ENCODE measurements around the gene CHURC1. TPM values are rescaled to one million over a fixed set of nuclear protein-coding genes. Genes with fewer than 3 reads are reported as not detected.

Gene CHURC1
- total RNA-seq, 2 donors from 2014 or later = 70.9 to 102 TPM

DNA sequence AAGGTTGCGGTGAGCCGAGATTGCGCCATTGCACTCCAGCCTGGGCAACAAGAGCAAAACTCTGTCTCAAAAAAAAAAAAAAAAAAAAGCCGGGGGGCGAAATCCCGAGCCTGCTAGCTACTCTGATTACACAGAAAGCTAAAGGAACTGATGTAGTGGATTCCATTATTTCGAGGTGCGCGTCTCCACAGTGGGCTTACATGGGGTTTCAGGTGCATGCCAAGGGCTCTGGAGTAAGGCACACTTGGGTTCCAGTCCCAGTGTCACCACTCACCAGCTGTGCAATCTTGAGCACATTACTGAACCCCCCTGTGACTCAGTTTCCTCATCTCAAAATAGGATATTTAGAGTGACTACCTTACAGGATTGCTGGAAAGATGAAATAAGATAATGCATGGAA is 59.6 kb downstream of the CHURC1 start:
- Histone ChIP-seq H3K27me3 (no peaks in the 10 kb centered on the region), H3K9me3 (no peaks in the 10 kb centered on the region), H3K4me3 (no peak overlapping the region), H3K36me3 (no peaks in the 10 kb centered on the region), H3K4me1 (peaks cover 0 to 20% of the 10 kb centered on the region in 2 donors), H3K27ac (no peak overlapping the region)
- TF ChIP-seq, protein P1, sequence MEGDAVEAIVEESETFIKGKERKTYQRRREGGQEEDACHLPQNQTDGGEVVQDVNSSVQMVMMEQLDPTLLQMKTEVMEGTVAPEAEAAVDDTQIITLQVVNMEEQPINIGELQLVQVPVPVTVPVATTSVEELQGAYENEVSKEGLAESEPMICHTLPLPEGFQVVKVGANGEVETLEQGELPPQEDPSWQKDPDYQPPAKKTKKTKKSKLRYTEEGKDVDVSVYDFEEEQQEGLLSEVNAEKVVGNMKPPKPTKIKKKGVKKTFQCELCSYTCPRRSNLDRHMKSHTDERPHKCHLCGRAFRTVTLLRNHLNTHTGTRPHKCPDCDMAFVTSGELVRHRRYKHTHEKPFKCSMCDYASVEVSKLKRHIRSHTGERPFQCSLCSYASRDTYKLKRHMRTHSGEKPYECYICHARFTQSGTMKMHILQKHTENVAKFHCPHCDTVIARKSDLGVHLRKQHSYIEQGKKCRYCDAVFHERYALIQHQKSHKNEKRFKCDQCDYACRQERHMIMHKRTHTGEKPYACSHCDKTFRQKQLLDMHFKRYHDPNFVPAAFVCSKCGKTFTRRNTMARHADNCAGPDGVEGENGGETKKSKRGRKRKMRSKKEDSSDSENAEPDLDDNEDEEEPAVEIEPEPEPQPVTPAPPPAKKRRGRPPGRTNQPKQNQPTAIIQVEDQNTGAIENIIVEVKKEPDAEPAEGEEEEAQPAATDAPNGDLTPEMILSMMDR (IDR thresholded peaks at IDR 0.05) = no peak
- no peak for DNase-seq (ENCODE audit: low spot score)

DNA sequence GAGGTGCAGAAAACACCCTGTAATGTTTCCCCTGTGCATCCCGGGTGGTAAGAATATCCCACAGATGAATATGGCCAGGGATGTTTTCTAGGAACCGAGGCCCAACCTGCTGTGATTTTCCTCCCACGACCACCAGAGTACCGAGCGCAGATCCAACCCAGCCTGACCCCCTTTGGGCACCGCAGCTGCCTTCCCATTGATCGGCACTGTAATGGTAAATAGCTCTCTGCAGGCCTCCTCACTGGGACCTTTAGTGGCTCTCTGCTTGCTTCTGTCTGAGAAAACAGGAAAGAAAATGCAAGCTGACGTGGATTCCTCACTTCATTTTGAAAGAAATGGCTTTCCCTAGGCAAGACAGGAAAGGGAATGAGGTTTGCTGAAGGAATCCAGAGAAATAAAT is 60.3 kb downstream of the CHURC1 start:
- H3K4me3 ChIP-seq = no peak overlapping the region
- H3K27ac ChIP-seq = no peak overlapping the region
- TF ChIP-seq, protein P1 (IDR thresholded peaks at IDR 0.05) = no peak
- no peaks in the 10 kb centered on the region for H3K36me3 ChIP-seq
- no peaks in the 10 kb centered on the region for H3K9me3 ChIP-seq
- no peak for DNase-seq (ENCODE audit: low spot score)
- H3K27me3 ChIP-seq = no peaks in the 10 kb centered on the region
- H3K4me1 ChIP-seq = peaks cover 0 to 20% of the 10 kb centered on the region in 2 donors

DNA sequence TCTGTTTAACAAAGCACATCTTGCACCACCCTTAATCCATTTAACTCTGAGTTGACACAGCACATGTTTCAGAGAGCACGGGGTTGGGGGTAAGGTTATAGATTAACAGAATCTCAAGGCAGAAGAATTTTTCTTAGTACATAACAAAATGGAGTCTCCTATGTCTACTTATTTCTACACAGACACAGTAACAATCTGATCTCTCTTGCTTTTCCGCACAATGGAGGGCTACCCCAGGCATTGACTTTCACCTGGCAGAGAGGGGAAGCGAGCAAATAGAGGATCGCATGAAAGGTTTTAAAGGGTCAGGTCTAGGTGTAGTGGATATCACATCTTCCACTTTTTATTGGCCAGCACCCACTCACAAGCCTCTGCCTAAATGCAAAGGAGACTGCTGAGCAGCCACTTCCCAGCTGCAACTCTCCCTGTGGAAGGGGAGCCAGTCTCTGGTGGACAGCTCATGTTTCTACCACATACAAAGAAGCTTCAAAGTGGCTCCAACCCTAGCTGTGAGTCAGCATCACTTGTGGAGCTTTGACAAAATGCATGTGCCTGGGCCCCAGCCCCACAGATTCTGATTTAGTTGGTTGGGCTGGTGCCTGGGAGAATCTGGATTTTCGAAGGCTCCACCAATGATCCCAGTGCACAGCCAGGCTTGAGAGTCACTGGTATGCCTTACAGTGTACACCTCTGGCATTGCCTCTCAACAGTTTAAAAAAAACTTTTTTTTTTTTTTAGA is 65.2 kb downstream of the CHURC1 start:
- Histone ChIP-seq H3K27ac (no peak overlapping the region), H3K9me3 (no peaks in the 10 kb centered on the region), H3K36me3 (no peaks in the 10 kb centered on the region), H3K4me1 (no peaks in the 10 kb centered on the region), H3K4me3 (no peak overlapping the region), H3K27me3 (no peaks in the 10 kb centered on the region)
- TF ChIP-seq, protein P1 (IDR thresholded peaks at IDR 0.05) = no peak
- DNase-seq (ENCODE audit: low spot score) = no peak

DNA sequence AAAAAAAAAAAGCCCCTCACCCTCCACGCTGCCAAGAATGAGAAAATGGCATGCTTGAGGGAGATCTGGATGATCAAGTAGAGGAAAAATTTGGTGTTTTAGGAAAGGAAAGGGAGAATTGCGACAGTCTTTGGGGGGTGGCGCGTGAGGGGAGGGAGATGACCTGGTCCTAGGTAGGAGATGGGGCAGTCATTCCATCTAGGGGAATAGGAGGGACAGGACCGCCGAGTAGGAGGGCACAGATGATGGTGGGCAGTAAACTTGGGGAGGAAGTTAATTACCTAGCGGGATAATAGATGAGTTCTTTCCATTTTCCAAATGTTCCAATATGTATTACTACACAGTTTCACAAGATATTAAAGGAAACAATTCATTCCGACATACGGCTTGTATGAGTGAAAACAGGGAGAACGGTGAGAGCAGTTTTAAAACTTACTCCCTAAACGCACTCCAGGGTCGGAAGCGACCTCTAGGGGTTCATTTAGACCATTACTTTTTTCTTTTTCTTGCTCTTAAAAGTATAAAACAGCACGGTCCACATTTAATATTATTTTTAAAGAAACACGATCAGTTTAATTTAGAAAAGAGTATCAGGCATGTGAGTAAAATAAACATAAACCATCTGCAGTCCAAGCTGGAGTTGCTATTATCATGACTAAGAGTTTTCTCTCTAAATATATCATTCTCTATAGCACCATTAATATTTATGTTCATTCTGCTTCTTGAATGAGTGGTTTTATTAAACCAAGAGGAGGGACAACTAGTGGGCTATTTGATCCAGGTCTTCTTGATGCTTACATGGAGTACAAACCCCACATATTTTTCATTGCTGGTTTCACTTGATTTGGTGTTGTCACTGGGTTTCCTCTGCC is 69.4 kb downstream of the CHURC1 start:
- Histone ChIP-seq H3K4me3 (peak overlapping the region in 1 of 2 donors; percentile 14), H3K27me3 (no peaks in the 10 kb centered on the region), H3K27ac (no peak overlapping the region), H3K4me1 (peaks cover 0 to 18% of the 10 kb centered on the region in 2 donors), H3K9me3 (no peaks in the 10 kb centered on the region), H3K36me3 (no peaks in the 10 kb centered on the region)
- DNase-seq (ENCODE audit: low spot score) = no peak
- TF ChIP-seq, protein P1 (IDR thresholded peaks at IDR 0.05) = peak; percentile 42 to 86

Other genes with a start within 250 kb of the CHURC1 start
- 10 to 100 TPM; 26.1 to 28.1 TPM for gene PLEKHG3, start 210.0 kb upstream of the CHURC1 start, total RNA-seq
- 100 to 1,000 TPM in 1 of 2 donors, 10 to 100 TPM in 1; 84.4 to 102 TPM for gene SPTB, start 34.5 kb upstream of the CHURC1 start, total RNA-seq
- not detected for gene GPX2, start 28.3 kb downstream of the CHURC1 start, total RNA-seq
- gene RAB15, start 57.9 kb downstream of the CHURC1 start, total RNA-seq = 10 to 100 TPM in 1 of 2 donors, 1 to 10 TPM in 1; 9.8 to 69.0 TPM
- 10 to 100 TPM; 11.2 to 14.2 TPM for gene FNTB, start 72.4 kb downstream of the CHURC1 start, total RNA-seq
- gene MAX, start 188.1 kb downstream of the CHURC1 start, total RNA-seq = 10 to 100 TPM; 37.0 to 67.5 TPM